Naive thymus-derived CD4-positive, alpha-beta T cell (primary cell): ENCODE measurements around the gene GRM7. TPM values are rescaled to one million over a fixed set of nuclear protein-coding genes. Genes with fewer than 3 reads are reported as not detected.

ENCODE experiments used
- ATAC-seq: fragments of 150-1000 bp; cut with Tn5 transposase; 2 replicates; pipeline ENCODE4 v1.10.0; 2021; ENCODE audit warnings: mild to moderate bottlenecking, moderate library complexity
- CTCF ChIA-PET: fragments of 350-600 bp; sonication (Branson Sonifier 250); formaldehyde crosslinking; loops from one replicate; lab custom pipeline; 2021; ENCODE audit warnings: antibody characterized with exemption; lab: Charles Lee
- POLR2A ChIA-PET: fragments of 350-600 bp; sonication (Branson Sonifier 250); formaldehyde crosslinking; loops from one replicate; lab custom pipeline; 2021; ENCODE audit warnings: antibody characterized with exemption, inconsistent platforms; lab: Charles Lee
- DNase-seq, 9 donors: peaks; one replicate each; pipeline versions ENCODE4 v3.0.0 to v3.0.0-alpha.2; 2020 to 2022; ENCODE audit warnings: mixed read lengths in 1 of 9
- H3K27ac ChIP-seq: one replicate; pipeline ENCODE4 v1.7.0; 2013; ENCODE audit warnings: mild to moderate bottlenecking, low read depth, low read length, moderate library complexity
- H3K27me3 ChIP-seq, 2 donors: one replicate each; pipeline ENCODE4 v1.7.0; 2013; ENCODE audit warnings: low read length in 2 of 2, mild to moderate bottlenecking in 2 of 2, moderate library complexity in 2 of 2; ENCODE audit not compliant: control insufficient read depth in 2 of 2, insufficient read depth in 2 of 2
- H3K36me3 ChIP-seq, 3 experiments: 1 replicate in 2 of 3; 2 replicates in 1 of 3; pipeline ENCODE4 v1.7.0; 2013; ENCODE audit warnings: low read length in 3 of 3, mild to moderate bottlenecking in 3 of 3, moderate library complexity in 1 of 3; ENCODE audit not compliant: insufficient read depth in 3 of 3, control insufficient read depth in 2 of 3
- H3K4me1 ChIP-seq, 2 donors: one replicate each; pipeline ENCODE4 v1.7.0; 2013; ENCODE audit warnings: low read length in 2 of 2, mild to moderate bottlenecking in 2 of 2, moderate library complexity in 1 of 2; ENCODE audit not compliant: control insufficient read depth in 2 of 2, insufficient read depth in 2 of 2
- H3K4me3 ChIP-seq: 2 replicates; pipeline ENCODE4 v1.7.0; 2013; ENCODE audit warnings: mild to moderate bottlenecking, low read length
- H3K9me3 ChIP-seq, 3 experiments: 1 replicate in 2 of 3; 2 replicates in 1 of 3; pipeline ENCODE4 v1.7.0; 2013; ENCODE audit warnings: low read length in 3 of 3; ENCODE audit not compliant: control insufficient read depth in 2 of 3
- H3K27ac Mint-ChIP-seq, 9 donors: one replicate each; pipeline ENCODE4 v1.8.0; 2020 to 2022; ENCODE audit warnings: mixed read lengths in 9 of 9, mild to moderate bottlenecking in 8 of 9, moderate library complexity in 5 of 9, inconsistent platforms in 2 of 9
- H3K27me3 Mint-ChIP-seq, 5 donors: one replicate each; pipeline ENCODE4 v1.8.0; 2021 to 2022; ENCODE audit warnings: mixed read lengths in 5 of 5, mild to moderate bottlenecking in 1 of 5
- H3K36me3 Mint-ChIP-seq, 5 donors: one replicate each; pipeline ENCODE4 v1.8.0; 2020 to 2022; ENCODE audit warnings: mixed read lengths in 5 of 5, mild to moderate bottlenecking in 3 of 5, inconsistent platforms in 1 of 5
- H3K4me1 Mint-ChIP-seq, 7 donors: one replicate each; pipeline ENCODE4 v1.8.0; 2020 to 2022; ENCODE audit warnings: mixed read lengths in 7 of 7, mild to moderate bottlenecking in 3 of 7, inconsistent platforms in 1 of 7
- H3K4me3 Mint-ChIP-seq, 10 donors: one replicate each; pipeline ENCODE4 v1.8.0; 2020 to 2022; ENCODE audit warnings: mild to moderate bottlenecking in 10 of 10, mixed read lengths in 10 of 10, moderate library complexity in 6 of 10, inconsistent platforms in 2 of 10
- H3K9me3 Mint-ChIP-seq, 11 donors: one replicate each; pipeline ENCODE4 v1.8.0; 2020 to 2022; ENCODE audit warnings: mixed read lengths in 11 of 11, mild to moderate bottlenecking in 4 of 11, inconsistent platforms in 1 of 11, moderate library complexity in 1 of 11
- intact Hi-C, 2 donors: fragments of 100-400 bp; cut with micrococcal nuclease; formaldehyde crosslinking; loops; one replicate each; pipeline ENCODE4 v1.15.1; 2023
- polyA plus RNA-seq, 2 donors: library from polyadenylated mRNA; unstranded; fragments of 300-500 nt; fragmentation: Illumina TruSeq; gene quantifications; one replicate each; pipeline ENCODE4 v1.2.3, GENCODE V29; 2021
- total RNA-seq, 6 experiments: library from RNA in 5 of 6; stranded (reverse) in 5 of 6; gene quantifications; 1 replicate in 5 of 6; 2 replicates in 1 of 6; pipeline ENCODE4 v1.2.3 and lab custom pipeline; 2021 to 2026

GRM7 gene
- total and polyA plus RNA-seq, 7 experiments from 2014 or later: not detected

DNA sequence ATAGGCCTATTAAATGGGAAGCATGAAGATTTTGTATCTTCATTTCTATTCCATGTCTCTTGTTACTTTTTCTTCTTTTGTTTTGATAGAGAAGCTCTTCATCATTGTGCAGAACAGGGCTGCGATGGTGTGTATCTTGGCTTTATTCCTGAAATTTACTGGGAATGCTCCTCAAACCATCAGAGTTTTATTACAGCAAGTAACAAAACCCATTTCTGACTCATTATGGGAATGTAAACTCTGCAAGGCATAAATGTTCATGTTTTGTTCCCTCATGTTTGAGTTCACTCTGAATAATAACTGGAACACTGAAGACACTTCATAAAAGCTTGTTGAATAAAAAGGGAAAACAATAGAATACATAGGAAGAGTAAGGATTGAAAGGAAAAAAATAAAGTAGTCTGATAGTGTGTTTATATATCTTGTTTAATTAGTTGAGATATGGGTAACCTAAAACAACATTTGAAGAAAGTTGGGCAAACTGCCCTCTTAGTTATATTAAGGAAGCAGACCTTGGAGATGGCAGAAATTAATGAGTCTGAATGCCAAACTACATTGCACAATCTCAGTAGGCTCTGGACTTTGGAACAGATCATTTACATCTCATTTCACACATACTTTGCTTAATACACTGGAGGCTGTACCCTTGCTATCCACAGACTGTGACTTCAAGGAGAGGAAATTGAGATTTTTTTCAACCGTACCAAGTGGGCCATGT, 521.5 kb downstream of the GRM7 start:
- intact Hi-C loops: no loop called here
- no peaks in the 10 kb centered on the region for H3K27me3 ChIP-seq
- ATAC-seq (no peak), DNase-seq (no peak)
- Mint-ChIP-seq H3K27me3 (peaks cover 0 to 5% (median 0%) of the 10 kb centered on the region in 5 donors), H3K4me3 (no peak overlapping the region), H3K27ac (no peak overlapping the region), H3K9me3 (peaks cover 0 to 4% (median 0%) of the 10 kb centered on the region in 11 donors), H3K36me3 (no peaks in the 10 kb centered on the region), H3K4me1 (no peaks in the 10 kb centered on the region)
- H3K36me3 ChIP-seq: no peaks in the 10 kb centered on the region
- H3K27ac ChIP-seq: no peak overlapping the region
- no peaks in the 10 kb centered on the region for H3K9me3 ChIP-seq
- H3K4me3 ChIP-seq: no peak overlapping the region
- CTCF ChIA-PET: interaction anchor here (0.6 kb wide), 1 partner anchor 11 kb away, joined by 3 read pairs; no protein-coding TSS in a partner anchor
- no peaks in the 10 kb centered on the region for H3K4me1 ChIP-seq
- POLR2A ChIA-PET: interaction anchor here (0.7 kb wide), 1 partner anchor 609 kb away, joined by 3 read pairs; no protein-coding TSS in a partner anchor

DNA sequence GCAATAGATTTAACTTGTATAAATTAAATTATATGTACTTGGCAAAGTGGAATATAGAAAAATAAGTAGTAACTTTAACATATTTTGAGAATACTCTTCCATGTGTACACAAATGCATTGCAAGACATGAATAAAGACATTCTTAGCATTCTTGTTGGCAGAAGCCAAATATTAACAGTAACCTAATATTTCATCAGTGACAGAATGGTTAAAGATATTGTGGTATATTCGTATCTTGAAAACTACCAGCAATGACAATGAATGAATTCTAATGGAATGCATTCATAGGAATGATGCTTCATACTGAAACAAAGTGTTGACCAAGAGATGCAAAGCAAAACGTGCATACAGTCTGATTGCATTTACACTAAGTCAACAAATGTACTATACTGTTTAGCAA, 524.7 kb downstream of the GRM7 start:
- no peak overlapping the region for H3K4me3 ChIP-seq
- ChIA-PET POLR2A (no interaction called here), CTCF (no interaction called here)
- no peak overlapping the region for H3K27ac Mint-ChIP-seq
- H3K27me3 ChIP-seq: no peaks in the 10 kb centered on the region
- H3K36me3 ChIP-seq: no peaks in the 10 kb centered on the region
- H3K27ac ChIP-seq: no peak overlapping the region
- no peak for DNase-seq
- H3K4me1 Mint-ChIP-seq: no peaks in the 10 kb centered on the region
- no peaks in the 10 kb centered on the region for H3K4me1 ChIP-seq
- H3K4me3 Mint-ChIP-seq: no peak overlapping the region
- H3K9me3 Mint-ChIP-seq: peaks cover 0 to 6% (median 0%) of the 10 kb centered on the region in 11 donors
- no peaks in the 10 kb centered on the region for H3K36me3 Mint-ChIP-seq
- intact Hi-C loops: no loop called here
- H3K9me3 ChIP-seq: no peaks in the 10 kb centered on the region
- no peak for ATAC-seq
- peaks cover 0 to 4% (median 0%) of the 10 kb centered on the region in 5 donors for H3K27me3 Mint-ChIP-seq

DNA sequence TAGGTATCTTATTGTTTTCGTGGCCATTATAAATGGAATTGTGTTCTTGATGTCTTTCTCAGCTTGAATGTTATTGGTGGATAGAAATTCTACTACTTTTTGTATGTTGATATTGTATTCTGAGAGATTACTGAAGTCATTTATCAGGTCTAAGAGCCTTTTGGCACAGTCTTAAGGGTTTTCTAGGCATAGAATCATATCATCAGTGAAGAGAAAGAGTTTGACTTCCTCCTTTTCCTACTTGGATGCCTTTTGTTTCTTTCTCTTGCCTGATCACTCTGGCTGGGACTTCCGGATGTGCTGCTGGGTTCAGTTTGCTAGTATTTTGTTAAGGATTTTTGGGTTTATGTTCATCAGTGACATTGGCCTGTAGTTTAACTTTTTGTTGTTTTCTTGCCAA, 527.1 kb downstream of the GRM7 start:
- no peaks in the 10 kb centered on the region for H3K36me3 ChIP-seq
- H3K4me3 ChIP-seq: no peak overlapping the region
- ATAC-seq (no peak), DNase-seq (no peak)
- H3K27ac Mint-ChIP-seq: no peak overlapping the region
- H3K27me3 Mint-ChIP-seq: peaks cover 0 to 5% (median 0%) of the 10 kb centered on the region in 5 donors
- no peaks in the 10 kb centered on the region for H3K27me3 ChIP-seq
- H3K4me1 Mint-ChIP-seq: no peaks in the 10 kb centered on the region
- ChIA-PET POLR2A (no interaction called here), CTCF (no interaction called here)
- H3K9me3 ChIP-seq: no peaks in the 10 kb centered on the region
- H3K27ac ChIP-seq: no peak overlapping the region
- H3K4me3 Mint-ChIP-seq: no peak overlapping the region
- H3K9me3 Mint-ChIP-seq: peaks cover 0 to 6% (median 2%) of the 10 kb centered on the region in 11 donors
- intact Hi-C loops: no loop called here
- H3K4me1 ChIP-seq: no peaks in the 10 kb centered on the region
- no peaks in the 10 kb centered on the region for H3K36me3 Mint-ChIP-seq

DNA sequence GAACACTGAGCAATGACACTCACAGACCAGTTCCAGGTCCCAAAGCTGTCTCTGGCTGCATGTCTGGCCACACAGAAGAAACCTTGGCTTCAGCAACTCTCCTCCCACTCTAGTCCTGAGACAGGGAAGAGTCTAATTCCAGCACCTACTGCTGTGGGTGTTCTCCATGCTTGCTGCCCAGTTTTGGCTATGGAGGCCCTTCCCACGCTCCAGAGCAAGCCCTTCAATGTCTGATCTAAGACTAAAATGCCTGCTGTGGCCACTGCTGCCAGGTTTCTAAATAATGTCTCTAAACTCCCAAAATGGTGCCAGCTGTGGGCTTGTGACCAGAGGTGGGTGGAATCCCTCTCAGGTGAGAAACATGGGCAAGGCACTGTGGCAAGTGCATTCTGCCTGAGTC, 531.3 kb downstream of the GRM7 start:
- no peaks in the 10 kb centered on the region for H3K4me1 Mint-ChIP-seq
- Histone ChIP-seq H3K36me3 (no peaks in the 10 kb centered on the region), H3K4me3 (no peak overlapping the region), H3K9me3 (no peaks in the 10 kb centered on the region), H3K27ac (no peak overlapping the region), H3K27me3 (no peaks in the 10 kb centered on the region), H3K4me1 (no peaks in the 10 kb centered on the region)
- H3K36me3 Mint-ChIP-seq: no peaks in the 10 kb centered on the region
- peaks cover 0 to 7% (median 5%) of the 10 kb centered on the region in 5 donors for H3K27me3 Mint-ChIP-seq
- ChIA-PET CTCF (no interaction called here), POLR2A (no interaction called here)
- no peak overlapping the region for H3K27ac Mint-ChIP-seq
- ATAC-seq (no peak), DNase-seq (no peak)
- H3K4me3 Mint-ChIP-seq: no peak overlapping the region
- H3K9me3 Mint-ChIP-seq: peaks cover 0 to 11% (median 3%) of the 10 kb centered on the region in 11 donors
- intact Hi-C loops: no loop called here

DNA sequence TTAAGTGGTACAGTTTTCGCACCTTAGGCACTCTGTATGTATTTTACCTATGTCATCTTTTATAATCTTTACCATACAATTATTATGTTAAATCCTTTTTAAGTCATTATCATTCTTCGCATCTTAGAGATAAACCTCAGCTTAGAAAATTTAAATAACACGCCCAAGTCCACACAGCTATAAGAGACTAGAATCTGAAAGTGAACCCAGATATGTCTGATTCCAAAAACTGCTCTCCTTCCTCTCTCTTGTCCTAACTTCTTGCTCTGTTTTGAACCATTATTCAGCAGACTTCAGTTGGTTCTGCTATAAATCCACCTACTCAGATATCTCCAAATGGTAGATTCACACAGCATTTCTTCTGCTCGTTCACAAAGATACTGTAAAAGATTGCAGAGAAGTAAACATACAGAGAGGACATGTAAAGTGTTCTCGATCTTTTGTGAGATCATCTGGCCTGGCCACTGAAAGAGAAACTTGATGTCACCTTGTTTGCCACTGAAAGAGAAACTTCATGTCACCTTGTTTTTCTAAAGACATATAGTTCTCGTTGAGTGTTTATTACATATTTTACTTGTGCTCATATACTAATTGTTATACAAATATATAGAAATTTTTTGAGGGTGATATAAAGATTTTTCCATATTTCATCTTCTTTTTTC, 533.2 kb downstream of the GRM7 start:
- Mint-ChIP-seq H3K9me3 (peaks cover 0 to 11% (median 3%) of the 10 kb centered on the region in 11 donors), H3K27me3 (peaks cover 0 to 7% (median 5%) of the 10 kb centered on the region in 5 donors), H3K27ac (no peak overlapping the region), H3K4me1 (no peaks in the 10 kb centered on the region), H3K36me3 (no peaks in the 10 kb centered on the region), H3K4me3 (no peak overlapping the region)
- no peak overlapping the region for H3K4me3 ChIP-seq
- no peaks in the 10 kb centered on the region for H3K4me1 ChIP-seq
- H3K27ac ChIP-seq: no peak overlapping the region
- no peaks in the 10 kb centered on the region for H3K36me3 ChIP-seq
- H3K27me3 ChIP-seq: no peaks in the 10 kb centered on the region
- CTCF ChIA-PET: no interaction called here
- ATAC-seq (no peak), DNase-seq (no peak)
- H3K9me3 ChIP-seq: no peaks in the 10 kb centered on the region
- POLR2A ChIA-PET: no interaction called here
- intact Hi-C loops: no loop called here

DNA sequence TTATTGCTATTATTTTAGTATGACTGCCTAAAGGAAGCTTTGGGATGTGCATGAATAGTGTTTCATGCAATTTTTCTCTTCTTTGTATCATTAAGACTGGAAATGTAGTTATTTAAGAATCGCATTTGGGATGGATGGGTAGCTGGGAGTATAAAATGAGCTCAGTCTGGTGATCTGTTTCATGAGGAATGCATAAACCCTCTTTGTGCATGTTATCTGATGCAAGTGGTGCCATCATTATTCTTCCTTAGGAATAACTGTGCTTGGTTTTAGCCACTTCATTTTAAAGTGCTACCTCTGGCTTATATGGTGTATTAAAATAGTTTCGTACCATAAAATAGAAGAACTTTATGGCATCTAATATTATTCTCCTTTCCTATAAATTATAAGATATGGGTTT, 535.6 kb downstream of the GRM7 start:
- H3K27ac Mint-ChIP-seq: no peak overlapping the region
- POLR2A ChIA-PET: interaction anchor here (0.6 kb wide), 1 partner anchor 25 kb away, joined by 3 read pairs; no protein-coding TSS in a partner anchor

More for the DNA sequence above, 535.6 kb downstream of the GRM7 start:
- H3K27me3 Mint-ChIP-seq: peaks cover 0 to 5% (median 0%) of the 10 kb centered on the region in 5 donors
- CTCF ChIA-PET: interaction anchor here (0.6 kb wide), 1 partner anchor 38 kb away, joined by 3 read pairs; no protein-coding TSS in a partner anchor
- no peak for DNase-seq
- H3K4me3 Mint-ChIP-seq: no peak overlapping the region
- ATAC-seq: no peak
- no peaks in the 10 kb centered on the region for H3K4me1 Mint-ChIP-seq
- Histone ChIP-seq H3K4me3 (no peak overlapping the region), H3K27me3 (no peaks in the 10 kb centered on the region), H3K36me3 (no peaks in the 10 kb centered on the region), H3K4me1 (no peaks in the 10 kb centered on the region), H3K9me3 (no peaks in the 10 kb centered on the region), H3K27ac (no peak overlapping the region)
- no peaks in the 10 kb centered on the region for H3K36me3 Mint-ChIP-seq
- intact Hi-C loops: no loop called here
- peaks cover 0 to 5% (median 1%) of the 10 kb centered on the region in 11 donors for H3K9me3 Mint-ChIP-seq
